Upper lobe of left lung (tissue), 6 donors: ENCODE data around the gene FREM1. TPM values are rescaled to one million over a fixed set of nuclear protein-coding genes. Genes with fewer than 3 reads are reported as not detected.
"Not testable (repeated sequence)": the region's sequence is repeated elsewhere in the genome, so short reads cannot be mapped to it uniquely, and the experiment has no call there.

Source experiments
- ATAC-seq, 2 donors: fragments of 200-7000 bp; cut with Tn5 transposase; one replicate each; pipeline ENCODE4 v1.9.1; 2022; ENCODE audit warnings: mild to moderate bottlenecking in 2 of 2, moderate library complexity in 2 of 2; ENCODE audit not compliant: low FRiP score in 2 of 2
- DNase-seq, 2 donors: peaks; one replicate each; pipeline ENCODE4 v3.0.0-alpha.2; 2019 to 2020
- H3K27ac ChIP-seq, 4 donors: fragments of 200-600 bp; sonication (generic); one replicate each; pipeline ENCODE4 v1.5.1; 2016 to 2019
- H3K27me3 ChIP-seq, 4 donors: fragments of 200-600 bp; sonication (generic); one replicate each; pipeline ENCODE4 v1.5.1; 2017 to 2019
- H3K36me3 ChIP-seq, 4 donors: fragments of 200-600 bp; sonication (generic); one replicate each; pipeline ENCODE4 v1.5.1; 2016 to 2019
- H3K4me1 ChIP-seq, 4 donors: fragments of 200-600 bp; sonication (generic); one replicate each; pipeline ENCODE4 v1.5.1; 2018 to 2019
- H3K4me3 ChIP-seq, 4 donors: fragments of 200-600 bp; sonication (generic); one replicate each; pipeline ENCODE4 v1.5.1; 2017 to 2019; ENCODE audit warnings: mild to moderate bottlenecking in 2 of 4, moderate library complexity in 1 of 4
- H3K9me3 ChIP-seq, 4 donors: fragments of 200-600 bp; sonication (generic); one replicate each; pipeline ENCODE4 v1.5.1; 2018 to 2019
- CTCF ChIP-seq, 6 experiments: fragments of 450-650 bp in 4 of 6; fragments of 200-600 bp in 2 of 6; sonication (generic) in 2 of 6; IDR thresholded peaks; one replicate each; pipeline ENCODE4 v1.5.1; 2016 to 2019; ENCODE audit warnings: antibody characterized with exemption in 6 of 6
- EP300 ChIP-seq, 4 donors: sonication (generic); formaldehyde crosslinking; IDR thresholded peaks; one replicate each; pipeline ENCODE4 v1.5.1; 2017; ENCODE audit warnings: antibody characterized with exemption in 4 of 4, control low read depth in 2 of 4
- POLR2A ChIP-seq, 4 donors: fragments of 450-650 bp; IDR thresholded peaks; one replicate each; pipeline ENCODE4 v1.5.1; 2016 to 2017; ENCODE audit warnings: antibody characterized with exemption in 4 of 4, mild to moderate bottlenecking in 2 of 4
- POLR2AphosphoS5 ChIP-seq, 2 donors: sonication (generic); formaldehyde crosslinking; IDR thresholded peaks; one replicate each; pipeline ENCODE4 v1.5.1; 2017; ENCODE audit warnings: antibody characterized with exemption in 2 of 2
- WGBS, 2 donors: methylation state at CpG; one replicate each; pipeline ENCODE4 v1.1.5; 2017 to 2018; 5-methylcytosine and 5-hydroxymethylcytosine counted together
- total RNA-seq, 6 donors: library from RNA; depleted of rRNA in 4 of 6; stranded (reverse); fragments of >200 nt in 4 of 6; gene quantifications; one replicate each; pipeline versions ENCODE4 v1.1.0 to v1.2.1, GENCODE V29; 2016 to 2021
- donor health status: DM: no; HTN: no; CAD: no; lungs with moderate emphysema.
- donor health status: DM: no; HTN: yes; CAD: no; lungs with severe emphysema.

Gene FREM1
- total RNA-seq, 6 donors from 2014 or later, result 1.1 to 6.3 (median 2.8) TPM

GRCh38 chr9:14924230-14925219, 14.3 kb upstream of the FREM1 start:
- Histone ChIP-seq H3K4me3 (peak overlapping the region in 3 of 4 donors; percentile 7 to 24 (median 15)), H3K27ac (peak overlapping the region in 1 of 4 donors; percentile 43), H3K36me3 (no peaks in the 10 kb centered on the region), H3K9me3 (no peaks in the 10 kb centered on the region), H3K27me3 (no peaks in the 10 kb centered on the region), H3K4me1 (no peaks in the 10 kb centered on the region)
- ATAC-seq, result peak; percentile 47 to 84
- 58% methylated on average over 7 of the region's 7 CpGs for WGBS, 2 donors
- no peak for DNase-seq
- no peak for TF ChIP-seq CTCF (IDR thresholded peaks at IDR 0.05)
- no peak for TF ChIP-seq POLR2A (IDR thresholded peaks at IDR 0.05)
- no peak for TF ChIP-seq POLR2AphosphoS5 (IDR thresholded peaks at IDR 0.05)
- no peak for TF ChIP-seq EP300 (IDR thresholded peaks at IDR 0.05)

DNA sequence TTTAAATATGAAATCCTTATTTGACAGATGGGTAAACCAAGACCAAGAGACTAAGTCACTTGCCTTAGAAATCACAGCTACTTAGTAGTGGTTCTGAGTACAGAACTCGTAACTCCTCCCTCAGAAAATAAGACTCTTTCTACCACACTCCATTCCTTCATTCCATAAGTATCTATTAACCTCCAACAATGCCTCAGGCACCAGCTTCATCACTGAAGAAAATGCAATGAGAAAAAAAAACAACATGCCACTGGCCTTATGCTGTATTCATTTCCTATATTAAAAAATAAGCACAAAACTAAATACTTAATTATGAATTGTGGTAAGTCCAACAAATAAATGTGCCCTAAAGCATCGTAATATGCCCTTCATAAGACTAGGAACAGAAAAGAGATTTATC, 13.5 kb upstream of the FREM1 start:
- H3K36me3 ChIP-seq, result no peaks in the 10 kb centered on the region
- H3K27me3 ChIP-seq, result no peaks in the 10 kb centered on the region
- ATAC-seq (no peak), DNase-seq (no peak)
- TF ChIP-seq POLR2AphosphoS5 (IDR thresholded peaks at IDR 0.05) (no peak), CTCF (IDR thresholded peaks at IDR 0.05) (no peak), POLR2A (IDR thresholded peaks at IDR 0.05) (no peak), EP300 (IDR thresholded peaks at IDR 0.05) (no peak)
- H3K4me1 ChIP-seq, result no peaks in the 10 kb centered on the region
- no peak overlapping the region for H3K27ac ChIP-seq
- no peaks in the 10 kb centered on the region for H3K9me3 ChIP-seq
- WGBS, 2 donors, result 85 to 90% methylated on average over 2 of the region's 2 CpGs
- H3K4me3 ChIP-seq, result no peak overlapping the region

DNA sequence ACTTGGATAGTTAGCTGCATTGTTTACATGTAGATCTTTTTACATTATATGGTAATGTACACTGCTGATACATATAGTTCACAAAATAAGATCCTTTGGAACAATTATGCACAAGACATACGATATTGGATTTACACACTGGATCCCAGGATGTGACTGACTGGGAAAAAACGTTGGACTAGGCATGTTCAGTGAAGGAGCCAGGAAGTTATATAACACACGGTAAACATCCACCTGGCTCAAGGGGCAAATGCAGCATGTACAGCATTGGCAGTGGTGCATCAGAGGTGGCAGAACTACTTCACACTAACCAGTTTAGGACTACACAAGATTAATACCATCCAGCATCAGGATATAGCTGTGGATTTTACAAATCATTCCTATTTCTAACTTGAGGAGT, 10.6 kb upstream of the FREM1 start:
- WGBS, 2 donors, result 45 to 47% methylated on average over 3 of the region's 3 CpGs
- H3K27me3 ChIP-seq, ATAC-seq, H3K4me1 ChIP-seq, DNase-seq, H3K27ac ChIP-seq, H3K36me3 ChIP-seq, H3K9me3 ChIP-seq, H3K4me3 ChIP-seq: not testable (repeated sequence)

DNA sequence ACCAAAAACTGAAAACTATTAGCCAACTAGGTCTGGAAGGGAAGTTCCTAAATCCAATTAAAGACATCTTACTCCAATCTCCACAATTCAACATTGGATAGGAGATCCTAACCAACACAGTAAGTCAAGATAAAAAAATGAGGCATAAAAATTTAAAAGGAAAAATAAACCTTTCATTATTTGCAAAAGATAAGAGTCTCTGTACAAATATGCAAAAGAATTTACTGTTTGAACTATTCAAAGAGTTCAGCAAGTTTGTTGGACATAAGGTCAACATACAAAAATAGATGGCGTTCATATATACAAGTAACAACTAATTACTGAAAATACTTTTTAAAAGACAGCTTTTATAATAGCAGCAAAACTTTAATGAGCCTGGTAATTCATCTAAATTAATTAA, 3.1 kb upstream of the FREM1 start:
- TF ChIP-seq CTCF (IDR thresholded peaks at IDR 0.05) (no peak), POLR2AphosphoS5 (IDR thresholded peaks at IDR 0.05) (no peak), EP300 (IDR thresholded peaks at IDR 0.05) (no peak), POLR2A (IDR thresholded peaks at IDR 0.05) (no peak)
- Histone ChIP-seq H3K4me1 (no peaks in the 10 kb centered on the region), H3K4me3 (no peak overlapping the region), H3K9me3 (no peaks in the 10 kb centered on the region), H3K27me3 (no peaks in the 10 kb centered on the region), H3K36me3 (no peaks in the 10 kb centered on the region), H3K27ac (no peak overlapping the region)
- no peak for ATAC-seq
- 73 to 79% methylated on average over 1 of the region's 1 CpG for WGBS, 2 donors
- DNase-seq, result no peak

DNA sequence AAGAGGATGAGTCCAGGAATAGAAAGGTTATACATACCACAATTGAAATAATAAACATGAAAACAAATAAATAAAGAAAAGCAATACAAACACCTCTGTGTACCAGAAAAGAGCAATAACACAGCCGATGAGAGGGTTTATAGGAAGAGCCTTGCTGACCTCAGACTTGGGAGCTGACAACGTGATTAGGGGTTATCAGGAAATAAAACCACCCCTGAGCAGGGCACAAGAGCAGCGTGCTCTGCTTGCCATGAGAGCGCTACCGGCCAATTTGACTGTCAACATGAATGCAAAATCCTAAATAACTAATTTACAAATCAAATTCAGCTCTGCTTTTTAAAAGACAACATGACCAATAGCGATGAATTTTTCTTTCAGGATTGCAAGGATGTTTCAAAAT, 2.6 kb upstream of the FREM1 start:
- H3K27ac ChIP-seq, result no peak overlapping the region
- H3K27me3 ChIP-seq, result no peaks in the 10 kb centered on the region
- no peak overlapping the region for H3K4me3 ChIP-seq
- WGBS, 2 donors, result 61 to 85% methylated on average over 6 of the region's 6 CpGs
- ATAC-seq (no peak), DNase-seq (no peak)
- H3K9me3 ChIP-seq, result no peaks in the 10 kb centered on the region
- no peaks in the 10 kb centered on the region for H3K36me3 ChIP-seq
- no peaks in the 10 kb centered on the region for H3K4me1 ChIP-seq
- TF ChIP-seq CTCF (IDR thresholded peaks at IDR 0.05), result no peak
- no peak for TF ChIP-seq EP300 (IDR thresholded peaks at IDR 0.05)
- no peak for TF ChIP-seq POLR2AphosphoS5 (IDR thresholded peaks at IDR 0.05)
- no peak for TF ChIP-seq POLR2A (IDR thresholded peaks at IDR 0.05)
